ENCODE data around the gene ELAVL2.

Gene ELAVL2

GRCh38 chr9:23821375-23822181 is 4.5 kb downstream of the ELAVL2 start:
- DNase-seq = no peak

DNA sequence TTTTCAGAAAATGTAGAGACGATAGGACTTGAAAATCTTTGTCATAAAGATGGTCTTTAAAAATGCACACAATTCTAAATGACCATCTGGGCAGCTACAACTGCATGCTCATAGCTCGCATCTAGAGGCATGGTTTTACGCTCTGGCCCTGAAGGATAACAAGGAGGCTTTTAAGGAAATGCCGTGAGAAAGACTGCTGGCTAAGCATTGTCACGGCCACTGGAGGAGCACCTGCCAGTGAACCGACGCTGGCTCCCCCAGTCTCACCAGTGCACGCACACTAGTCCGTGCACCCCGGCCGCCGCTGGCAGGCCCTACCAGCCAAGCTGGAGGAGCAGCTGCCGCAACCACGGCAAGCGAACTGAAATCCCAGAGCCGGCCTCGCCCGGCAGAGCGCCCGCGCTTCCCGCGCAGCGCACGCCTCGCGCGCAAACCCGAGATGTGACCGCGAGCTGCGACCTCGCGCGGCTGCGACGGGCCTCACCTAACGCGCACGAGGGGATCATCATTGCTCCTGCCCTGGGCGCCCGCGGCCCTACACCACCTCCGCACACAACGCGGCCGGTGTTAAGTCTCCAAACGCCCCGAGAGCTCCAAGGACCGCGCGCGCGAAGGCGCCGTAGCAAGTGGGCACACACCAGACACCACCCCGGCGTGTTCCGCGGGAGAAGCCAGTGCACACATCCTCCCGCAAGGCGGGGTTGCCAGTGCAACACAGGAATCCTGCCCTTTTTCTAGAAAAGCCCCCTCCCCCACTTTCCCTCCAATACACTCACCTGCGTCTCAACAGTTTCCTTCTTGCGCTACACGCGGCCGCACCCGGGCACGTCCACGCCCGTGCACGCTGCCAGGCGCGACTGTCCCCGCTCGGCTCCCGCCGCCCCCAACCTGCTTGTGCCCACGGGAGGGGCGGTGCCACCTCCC is 5.3 kb downstream of the ELAVL2 start:
- DNase-seq = no peak

DNA sequence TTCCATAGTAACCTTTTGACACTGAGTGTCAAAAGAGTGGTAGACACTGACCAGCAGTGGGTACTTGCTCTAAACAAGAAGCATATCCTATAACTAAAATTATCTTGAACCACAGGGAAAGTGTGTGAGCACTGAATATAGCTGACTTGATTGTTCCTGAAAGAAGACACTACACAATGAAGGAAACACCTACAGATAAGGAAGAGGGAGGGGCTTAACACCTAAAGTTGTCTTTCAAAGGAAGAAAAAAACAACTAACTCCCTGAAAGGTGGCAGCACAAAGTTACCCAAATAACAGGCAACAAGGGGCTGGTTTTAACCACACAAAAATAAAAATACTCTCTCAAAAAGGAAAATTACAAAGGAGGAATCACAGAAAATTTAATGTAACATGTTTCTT is 6.6 kb downstream of the ELAVL2 start:
- DNase-seq = no peak

DNA sequence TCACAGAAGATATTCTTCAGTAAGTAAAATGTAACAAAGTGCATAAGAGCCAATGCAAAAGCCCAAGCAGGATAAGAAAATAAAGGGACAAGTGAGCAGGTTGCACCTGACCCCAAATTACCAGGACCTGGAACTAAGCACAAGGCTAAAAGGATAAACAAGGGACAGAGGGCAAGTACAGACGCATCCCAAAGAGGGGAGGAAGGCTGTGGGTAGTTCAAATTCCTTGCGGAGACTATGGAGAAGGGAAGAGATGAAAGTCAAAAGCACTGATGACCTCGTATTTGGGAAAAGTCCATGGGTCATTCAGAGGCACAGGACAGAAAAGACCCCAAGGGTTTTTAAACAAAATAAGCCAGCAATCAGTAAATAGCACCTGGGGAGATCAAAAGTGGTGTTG is 11.8 kb downstream of the ELAVL2 start:
- DNase-seq = no peak

GRCh38 chr9:23812673-23813072 is 13.4 kb downstream of the ELAVL2 start:
- no peak for DNase-seq

- DNase-seq = no peak
Measured at GRCh38 chr9:23811633-23812032, 14.4 kb downstream of the ELAVL2 start.

DNA sequence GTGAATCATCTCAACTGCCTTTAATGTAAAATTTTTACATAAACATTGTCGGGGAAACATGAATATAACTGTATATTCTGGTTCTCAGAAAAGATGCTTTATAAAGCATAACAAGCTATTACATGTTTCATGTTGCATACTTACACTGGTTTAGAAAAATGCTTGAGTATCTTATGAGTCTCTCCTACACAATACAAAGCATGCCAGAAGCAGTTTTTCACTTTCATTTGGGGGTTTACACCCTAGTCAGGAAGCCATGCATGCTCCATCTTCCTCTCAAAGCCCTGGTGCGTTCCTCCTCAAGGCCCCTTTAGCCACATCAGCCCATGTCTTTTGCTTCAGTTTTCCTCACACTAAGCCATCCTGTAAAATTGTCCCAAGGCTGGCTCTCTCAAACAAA is 22.8 kb downstream of the ELAVL2 start:
- DNase-seq = no peak

DNA sequence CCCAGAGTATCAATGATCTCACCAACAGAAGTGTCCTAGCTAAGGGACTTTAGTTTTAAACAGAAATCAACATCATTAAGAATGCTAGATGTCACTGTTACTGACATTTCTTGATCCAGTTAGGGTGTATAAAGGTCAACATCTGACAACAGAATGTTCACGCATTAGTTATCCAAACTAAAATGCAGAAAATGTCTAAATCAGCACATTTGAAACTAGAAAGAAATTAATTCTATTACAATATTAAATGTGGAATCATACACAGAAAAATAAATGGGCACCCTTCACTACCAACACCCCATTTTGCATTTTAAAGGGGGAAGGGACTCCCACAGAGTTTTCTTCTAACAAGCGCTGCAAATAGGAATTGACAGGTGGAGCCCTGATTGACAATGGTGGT is 24.5 kb downstream of the ELAVL2 start:
- DNase-seq = no peak

DNA sequence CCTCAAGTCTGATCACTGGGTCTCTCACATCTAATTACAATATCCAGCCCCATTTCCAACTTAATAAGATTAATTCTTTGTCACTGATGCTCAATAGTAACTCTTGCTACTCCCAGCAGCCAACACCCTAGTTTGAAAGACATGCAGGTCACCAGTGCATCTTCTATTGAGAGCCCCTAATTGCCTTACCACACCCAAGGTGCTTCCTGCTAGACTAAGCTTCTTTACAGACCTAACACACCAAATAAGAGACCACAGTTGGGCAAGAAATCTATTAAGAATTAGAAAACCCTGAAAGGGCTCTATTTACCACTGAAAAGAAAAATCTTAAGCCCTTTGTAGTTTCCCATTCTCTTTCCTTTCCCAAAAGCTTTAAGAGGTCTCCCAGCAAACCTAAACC is 26.5 kb downstream of the ELAVL2 start:
- DNase-seq = no peak

GRCh38 chr9:23798325-23798724 is 27.7 kb downstream of the ELAVL2 start:
- no peak for DNase-seq

DNA sequence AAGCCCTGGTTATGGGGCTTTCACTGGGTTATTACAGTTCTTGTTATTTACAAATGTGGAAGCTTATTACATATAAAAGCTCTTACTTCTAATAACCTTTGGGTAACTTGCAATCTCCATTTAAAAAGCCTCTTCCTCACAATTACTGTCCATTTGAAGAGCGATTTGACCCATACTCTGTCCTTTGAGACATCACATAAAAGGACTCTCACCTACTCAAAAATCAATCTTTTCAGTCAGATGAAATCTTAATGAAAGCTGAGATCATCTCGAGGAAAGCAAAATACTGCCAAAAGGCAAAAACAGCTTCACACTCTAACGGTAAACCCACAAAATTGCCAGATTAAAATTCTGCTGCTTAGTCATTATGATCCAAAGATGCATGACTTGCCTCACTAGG is 29.8 kb downstream of the ELAVL2 start:
- no peak for DNase-seq

- DNase-seq = no peak
Measured at GRCh38 chr9:23790351-23791260, 35.4 kb downstream of the ELAVL2 start.

DNA sequence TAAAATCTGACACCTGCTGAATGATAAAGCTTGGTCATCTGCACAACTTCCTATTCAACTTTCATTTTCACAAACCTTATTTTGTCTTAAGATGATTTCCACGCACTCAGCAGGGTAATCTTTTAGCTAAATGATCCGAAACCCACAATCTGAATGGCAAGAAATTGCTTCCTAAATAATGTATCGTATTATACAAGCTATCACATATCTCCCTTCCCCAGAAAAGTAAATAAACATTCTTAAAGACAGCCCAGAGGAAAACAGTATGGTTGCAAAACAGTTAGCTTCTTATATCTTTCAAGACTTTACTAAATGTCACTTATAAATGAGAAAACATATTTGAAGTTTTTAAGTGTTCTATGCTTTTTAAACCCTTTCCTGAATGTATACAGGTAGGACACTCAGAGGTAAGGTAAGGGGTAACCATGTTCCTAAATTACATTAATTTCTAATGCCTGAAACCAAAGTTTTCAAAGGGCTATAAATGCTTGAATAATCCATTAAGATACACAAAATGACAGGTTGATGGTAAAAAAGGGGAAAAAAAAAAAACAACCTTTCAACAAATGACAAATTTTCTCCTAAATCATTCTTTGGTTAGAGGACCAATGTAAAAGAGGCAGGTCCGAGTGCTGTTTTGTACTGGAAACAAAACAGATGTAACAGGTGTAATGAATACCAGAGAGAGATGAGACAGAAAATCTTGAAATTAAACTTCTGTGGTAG is 36.3 kb downstream of the ELAVL2 start:
- no peak for DNase-seq

DNA sequence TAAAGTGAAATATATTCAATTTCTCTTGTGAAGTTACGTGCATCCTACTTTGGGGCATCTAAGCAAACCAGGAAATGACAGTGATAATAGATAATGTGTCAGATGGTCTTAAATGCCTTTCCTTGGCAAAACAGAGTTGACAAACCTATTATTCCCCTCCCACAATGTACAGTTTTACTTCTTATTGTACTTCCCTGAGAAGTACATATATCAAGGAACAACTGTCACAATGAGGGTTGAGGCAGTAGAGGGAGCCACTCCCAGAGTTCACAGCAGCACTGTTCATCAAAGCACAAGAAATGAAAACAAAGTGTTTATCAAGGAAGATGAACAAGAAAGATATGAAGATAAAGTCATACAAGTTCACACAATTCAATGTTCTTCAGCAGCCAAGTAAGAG is 41.1 kb downstream of the ELAVL2 start:
- DNase-seq = no peak

DNA sequence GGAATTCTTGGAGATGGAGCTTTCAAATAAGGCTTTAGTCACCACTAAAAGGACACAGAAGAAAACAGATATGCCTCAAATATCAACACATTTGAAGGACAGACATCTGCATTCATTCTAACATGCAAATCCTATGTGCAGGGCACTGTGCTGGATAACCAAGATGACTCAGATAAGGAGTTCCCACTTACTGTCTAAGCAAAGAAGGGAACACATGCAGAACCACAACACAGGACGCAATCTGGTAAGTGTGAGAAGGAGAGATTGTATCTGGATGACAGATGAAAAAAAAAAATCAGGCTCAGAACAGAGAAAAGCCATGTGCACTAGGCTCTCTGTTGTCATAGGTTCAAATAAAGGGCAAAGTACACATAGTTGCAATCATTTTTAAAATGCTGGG is 42.5 kb downstream of the ELAVL2 start:
- DNase-seq = no peak

- DNase-seq = no peak
Measured at GRCh38 chr9:23779220-23779619, 46.8 kb downstream of the ELAVL2 start.

DNA sequence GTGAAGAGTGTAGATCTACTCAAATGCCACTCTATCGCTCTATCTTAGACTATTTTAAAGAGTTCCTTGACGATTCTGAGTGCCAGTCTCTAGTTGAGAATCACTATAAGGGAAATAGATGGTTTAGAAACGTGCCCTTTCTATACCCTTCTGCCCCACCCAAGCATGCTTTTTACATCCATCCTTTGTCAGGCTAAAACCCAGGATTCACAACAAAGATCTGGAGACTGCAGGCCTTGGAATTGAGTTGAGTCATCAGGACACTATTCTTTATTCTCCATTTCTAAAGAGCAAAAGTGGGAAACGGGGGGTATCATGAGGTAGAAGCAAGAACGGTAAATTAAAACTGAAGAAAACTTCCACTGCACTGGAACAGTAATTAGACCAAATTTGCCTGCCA is 48.7 kb downstream of the ELAVL2 start:
- no peak for DNase-seq

- no peak for DNase-seq
Measured at GRCh38 chr9:23775549-23775948, 50.5 kb downstream of the ELAVL2 start.

DNA sequence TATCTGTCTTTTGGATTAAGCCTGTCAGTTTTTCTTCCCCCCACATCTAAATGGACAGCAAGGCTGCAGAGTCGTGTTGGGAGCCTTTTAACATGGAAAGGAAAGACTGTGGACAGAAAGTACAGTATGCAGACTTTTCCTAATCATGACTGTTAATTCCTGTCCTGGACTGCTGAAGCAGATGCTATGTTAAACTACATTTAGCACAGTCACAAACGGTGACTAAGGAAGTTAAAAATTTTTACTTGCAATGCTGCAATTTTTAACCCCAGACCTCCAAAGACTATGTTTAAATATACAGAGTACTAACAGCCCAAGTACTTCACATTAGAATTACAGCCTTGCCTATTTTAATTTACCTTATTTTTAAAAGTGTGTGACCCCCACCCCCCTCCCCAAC is 51.8 kb downstream of the ELAVL2 start:
- no peak for DNase-seq

GRCh38 chr9:23772385-23772783 is 53.7 kb downstream of the ELAVL2 start:
- no peak for DNase-seq

DNA sequence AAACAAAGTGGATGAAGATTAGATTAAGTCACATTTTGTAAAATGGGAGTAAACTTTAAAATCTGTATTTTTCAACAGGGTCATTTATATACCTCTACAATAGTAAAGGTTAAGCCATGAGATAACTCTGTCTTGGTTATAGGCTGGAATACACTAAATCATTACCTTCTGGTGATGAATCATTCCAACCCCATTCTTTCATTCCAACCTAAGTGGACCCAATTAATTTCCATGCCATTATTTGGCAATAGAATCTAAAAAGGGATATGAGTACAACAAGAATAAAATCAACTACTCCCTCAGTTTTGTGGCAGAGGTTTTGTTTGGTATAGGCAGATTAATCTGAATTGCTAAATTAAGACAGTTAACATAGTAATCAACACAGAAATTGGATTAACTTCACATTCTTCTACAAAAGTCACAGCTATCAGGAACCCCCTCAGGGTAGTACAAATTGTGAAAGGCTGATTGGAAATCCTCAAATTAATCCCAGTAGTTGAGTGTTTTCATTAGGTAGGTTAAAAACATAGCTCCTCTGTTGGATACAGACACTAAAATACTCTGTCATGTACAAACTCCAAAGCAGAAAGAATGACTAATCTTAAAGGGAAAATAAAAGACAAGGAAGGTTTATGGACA is 54.2 kb downstream of the ELAVL2 start:
- DNase-seq = no peak
